Hindlimb muscle (tissue), 1 donor: Measurements from ENCODE around the gene TBCD. TPM values are rescaled to one million over a fixed set of nuclear protein-coding genes. Genes with fewer than 3 reads are reported as not detected.

Source experiments
- DNase-seq: peaks from one replicate; pipeline ENCODE4 v3.0.0-alpha.2; 2013
- polyA plus RNA-seq: library from polyadenylated mRNA; unstranded; fragments of 120-200 nt; gene quantifications from one replicate; pipeline ENCODE4 v1.2.1, GENCODE V29; 2013; ENCODE audit not compliant: insufficient read length

TBCD gene
- polyA plus RNA-seq, 1 donor, result 69.8 TPM

DNA sequence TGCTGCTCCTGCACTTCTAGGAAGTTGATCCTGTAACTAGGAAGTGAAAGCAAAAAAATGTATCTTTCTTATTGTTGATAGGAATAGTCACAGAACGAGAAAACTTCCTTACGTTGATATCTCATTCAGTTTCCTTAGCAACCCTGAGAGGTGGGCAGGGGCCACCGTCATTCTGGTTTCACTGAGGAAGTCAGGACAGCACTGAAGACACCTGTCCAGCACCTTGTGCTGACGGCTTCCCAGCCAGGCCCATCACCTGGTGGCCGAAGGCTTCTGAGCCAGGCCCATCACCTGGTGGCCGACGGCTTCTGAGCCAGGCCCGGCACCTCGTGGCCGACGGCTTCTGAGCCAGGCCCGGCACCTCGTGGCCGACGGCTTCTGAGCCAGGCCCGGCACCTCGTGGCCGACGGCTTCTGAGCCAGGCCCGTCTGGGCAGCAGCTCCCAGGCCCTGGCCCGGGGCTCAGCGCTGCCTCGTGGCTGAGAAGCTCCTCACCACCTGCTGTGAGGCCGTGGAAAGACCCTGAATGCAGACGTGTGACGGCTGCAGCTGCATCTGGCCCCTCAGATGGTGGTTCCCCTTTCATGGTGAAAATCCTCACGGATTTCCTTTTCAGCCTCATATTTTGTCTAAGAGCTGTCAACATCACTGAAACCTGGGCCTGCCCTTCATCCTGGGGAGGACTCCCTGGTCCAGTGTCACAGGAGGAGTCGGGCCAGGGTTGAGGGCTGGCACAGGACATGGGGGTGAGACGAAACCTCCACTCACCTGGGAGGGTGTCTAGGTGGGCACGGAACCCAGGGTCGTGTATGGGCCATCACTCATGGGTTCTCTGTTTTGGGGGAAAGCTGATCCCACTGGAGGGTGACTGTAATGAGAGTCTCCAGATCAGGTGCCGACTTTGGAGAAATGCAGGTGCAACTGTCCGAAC lies 121.0 kb downstream of the TBCD start:
- no peak for DNase-seq

DNA sequence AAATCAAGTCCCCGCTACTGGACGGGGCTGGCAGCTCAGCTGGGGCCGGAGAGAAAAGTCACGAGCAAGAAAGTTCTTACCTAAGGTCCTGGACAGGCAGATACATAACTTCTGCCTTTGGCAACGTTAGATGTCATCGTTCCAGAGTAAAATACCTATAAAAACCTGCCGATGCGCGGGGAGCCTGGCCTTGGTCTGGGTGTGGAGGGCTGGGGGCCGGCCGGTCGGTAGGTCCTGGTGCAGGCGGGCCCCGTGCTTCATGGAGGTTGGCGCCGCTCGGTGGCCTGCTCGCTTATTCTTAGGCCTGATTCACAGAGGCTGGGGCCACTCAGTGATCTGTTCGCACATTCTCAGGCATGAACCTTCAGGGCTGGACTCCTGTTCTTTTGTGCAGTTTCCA lies 121.7 kb downstream of the TBCD start:
- no peak for DNase-seq

DNA sequence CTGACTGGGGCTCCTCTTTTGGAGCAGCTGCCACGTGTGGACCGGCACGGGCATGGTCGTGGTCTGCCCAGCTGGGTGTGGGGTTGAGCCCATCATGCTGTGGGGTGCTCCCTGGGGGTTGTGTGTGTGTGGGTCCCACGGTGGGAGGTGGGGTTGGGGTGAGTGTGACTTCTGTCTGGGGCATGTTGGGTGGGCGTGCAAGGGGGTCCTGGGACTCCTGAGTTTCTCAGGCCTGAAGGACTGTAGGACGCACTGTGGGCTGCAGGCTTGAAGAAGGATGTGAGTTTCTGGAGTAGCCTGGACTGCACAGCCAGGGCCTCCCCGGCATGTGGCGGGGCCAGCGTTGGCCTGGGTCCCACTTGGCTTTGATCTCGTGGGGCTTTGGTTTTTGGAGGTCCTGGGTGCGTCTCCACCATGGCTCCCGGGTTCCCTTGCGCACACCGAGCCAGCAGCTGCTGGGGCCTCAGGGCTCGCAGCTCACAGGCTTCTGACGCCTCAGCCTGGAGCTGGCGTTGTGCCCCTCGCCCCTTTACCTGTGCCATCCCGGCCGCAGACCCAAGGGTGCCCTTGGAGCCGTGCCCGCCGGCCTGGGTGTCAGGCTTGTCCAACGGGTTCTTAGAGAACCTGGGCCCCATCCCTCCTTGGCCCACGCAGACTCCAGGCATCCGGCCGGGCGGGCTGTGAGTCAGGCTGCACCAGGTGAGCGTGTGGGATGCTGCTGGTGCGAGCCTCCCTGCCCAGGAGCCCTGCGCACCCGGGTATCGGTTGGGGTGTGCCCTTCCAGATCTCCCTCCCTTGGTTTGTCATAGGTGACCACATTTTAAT lies 122.4 kb downstream of the TBCD start:
- no peak for DNase-seq

DNA sequence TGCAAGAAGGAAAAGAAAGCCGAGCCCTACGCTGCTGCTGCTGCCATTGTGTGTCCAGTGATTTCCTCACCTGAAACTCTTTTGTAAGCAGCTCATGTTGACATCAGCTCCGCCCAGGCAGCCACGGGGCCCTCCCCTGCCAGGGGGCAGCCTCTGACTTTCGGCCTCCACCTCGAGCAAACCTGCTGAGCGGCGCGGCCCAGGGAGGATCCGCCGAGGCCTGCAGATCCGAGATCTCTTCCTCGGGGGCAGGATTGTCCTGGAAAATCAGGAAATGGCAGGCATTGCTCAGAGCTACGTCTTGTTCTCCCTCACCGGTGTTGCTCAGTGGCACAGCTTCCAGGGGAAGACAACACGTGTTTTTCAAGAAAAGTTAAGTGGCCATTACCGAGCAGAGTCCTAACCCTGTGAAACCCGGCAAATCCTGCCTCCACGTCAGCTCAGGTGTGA lies 123.6 kb downstream of the TBCD start:
- DNase-seq, result no peak

DNA sequence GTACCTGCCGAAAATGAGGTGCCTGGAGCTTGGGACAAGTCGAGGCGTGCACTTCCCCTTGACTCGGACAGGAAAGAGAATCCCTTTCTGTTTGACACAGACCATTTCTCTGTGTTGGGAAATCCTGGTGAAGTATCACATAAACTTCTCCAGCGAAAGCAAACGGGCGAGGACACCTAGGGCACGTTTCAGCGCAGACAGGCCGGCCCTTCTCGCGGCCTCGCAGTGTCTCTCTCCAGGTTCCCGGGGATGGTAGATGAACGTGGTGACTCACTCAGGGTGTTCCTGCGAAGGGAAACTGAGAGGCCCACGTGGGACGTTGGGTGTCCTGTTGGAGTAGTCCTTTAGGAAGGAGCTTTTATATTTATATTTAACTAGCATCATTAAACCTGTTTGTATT lies 124.3 kb downstream of the TBCD start:
- DNase-seq, result no peak

DNA sequence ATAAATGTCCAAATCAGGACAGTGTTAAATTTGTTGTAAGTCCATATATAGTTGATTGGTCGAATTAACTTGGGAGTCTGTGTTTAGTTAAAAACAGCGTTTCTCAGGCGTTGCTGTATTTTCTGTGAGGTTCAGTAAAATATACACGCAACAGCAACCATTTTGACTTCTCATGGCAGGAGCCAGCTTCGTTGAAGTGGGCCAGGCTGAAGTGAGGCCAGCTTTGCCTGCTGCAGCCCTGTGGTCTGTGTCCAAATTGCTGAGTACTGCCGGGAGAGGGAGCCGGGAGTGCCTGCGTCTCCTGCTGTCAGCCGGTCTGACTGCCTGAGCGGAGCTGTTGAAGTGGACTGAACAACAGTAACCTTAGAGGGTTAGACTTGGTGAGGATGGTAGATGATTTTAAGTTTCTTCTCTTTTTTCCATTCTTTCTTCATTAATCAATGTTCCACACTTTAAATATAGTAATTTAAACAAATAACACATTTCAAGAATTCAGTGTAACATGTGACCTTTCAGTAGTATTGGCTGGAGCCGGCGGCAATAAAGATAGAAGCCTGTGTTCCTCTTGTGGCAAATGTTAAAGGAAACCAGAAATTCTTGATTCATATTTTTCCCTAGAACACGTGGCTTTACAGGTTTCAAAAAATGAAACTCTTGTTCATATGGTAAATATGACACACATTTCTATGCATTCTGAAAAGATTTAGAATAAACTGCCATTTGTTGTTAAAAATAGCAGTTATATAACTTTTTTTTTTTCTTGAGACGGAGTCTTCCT lies 124.9 kb downstream of the TBCD start:
- DNase-seq, result peak; percentile 74

DNA sequence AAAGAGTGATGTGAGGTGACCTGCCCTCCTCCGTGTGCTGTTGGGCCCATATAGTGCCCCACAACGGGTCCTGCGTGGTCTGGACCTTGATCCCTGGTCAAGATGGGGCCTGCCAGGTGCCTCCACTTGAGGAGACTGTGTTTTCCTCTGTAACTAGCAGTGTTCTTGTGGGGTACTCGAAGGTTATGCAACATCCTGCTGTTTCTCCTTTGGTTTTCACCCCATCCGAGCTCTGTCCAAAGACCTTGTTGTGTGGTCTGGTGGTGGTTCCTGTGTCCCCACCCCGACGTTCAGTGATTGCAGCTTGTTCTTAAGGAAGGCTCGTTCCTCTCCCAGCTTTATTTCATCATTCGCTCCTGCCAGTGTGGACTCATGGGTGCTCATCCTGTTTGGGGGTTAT lies 126.7 kb downstream of the TBCD start:
- no peak for DNase-seq

DNA sequence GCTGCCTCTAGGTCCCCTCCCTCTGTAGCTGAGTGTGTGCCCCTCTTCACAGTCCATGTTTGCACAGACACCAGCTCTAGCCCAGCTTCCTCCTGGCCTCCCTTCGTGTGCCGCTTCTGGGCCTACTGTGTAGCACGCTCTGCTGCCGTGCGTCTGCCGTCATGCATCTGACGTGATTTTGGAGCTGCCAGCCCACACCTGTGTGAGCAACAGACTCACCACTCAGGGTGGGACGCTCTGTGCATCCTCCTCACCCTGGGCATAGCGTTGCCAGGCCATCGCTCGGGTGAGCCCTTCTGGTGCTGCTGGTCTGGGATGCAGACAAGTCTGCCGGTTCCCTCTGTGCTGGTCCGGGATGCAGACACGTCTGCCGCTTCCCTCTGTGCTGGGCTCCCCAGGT lies 127.4 kb downstream of the TBCD start:
- no peak for DNase-seq

DNA sequence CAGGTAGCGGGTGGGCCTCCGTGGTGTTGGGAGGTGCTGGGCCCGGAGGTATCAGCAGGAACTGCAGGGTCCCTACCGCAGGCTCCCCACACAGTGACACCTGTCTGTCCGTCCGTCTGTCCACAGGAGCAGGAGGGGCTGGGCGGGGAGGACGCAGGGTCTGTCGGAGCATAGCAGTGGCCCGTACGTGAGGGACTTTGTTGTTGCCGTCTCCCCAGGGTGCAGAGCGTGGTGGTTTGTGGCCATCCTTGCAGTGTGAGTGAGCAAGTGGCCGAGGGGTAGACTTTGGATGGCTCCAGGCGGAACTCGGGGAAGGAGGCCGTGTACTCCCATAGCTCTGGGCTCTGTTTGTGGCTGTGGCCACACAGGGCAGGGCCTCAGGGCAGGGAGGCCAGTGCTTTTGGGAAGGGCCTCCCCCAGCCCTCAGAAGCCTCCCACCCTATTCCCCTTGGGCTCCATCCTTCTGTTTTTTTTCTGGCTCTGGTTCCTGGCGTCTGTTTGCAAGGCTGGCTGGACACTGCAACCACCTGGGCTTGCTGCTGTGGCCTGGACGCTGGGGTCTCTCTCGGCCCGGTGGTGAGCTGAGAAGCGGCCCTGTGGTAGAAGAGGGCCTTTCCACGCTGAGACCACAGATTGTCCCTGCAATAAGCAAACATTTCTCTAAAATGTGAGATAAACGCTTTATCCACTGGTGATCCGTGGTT lies 128.9 kb downstream of the TBCD start:
- no peak for DNase-seq

DNA sequence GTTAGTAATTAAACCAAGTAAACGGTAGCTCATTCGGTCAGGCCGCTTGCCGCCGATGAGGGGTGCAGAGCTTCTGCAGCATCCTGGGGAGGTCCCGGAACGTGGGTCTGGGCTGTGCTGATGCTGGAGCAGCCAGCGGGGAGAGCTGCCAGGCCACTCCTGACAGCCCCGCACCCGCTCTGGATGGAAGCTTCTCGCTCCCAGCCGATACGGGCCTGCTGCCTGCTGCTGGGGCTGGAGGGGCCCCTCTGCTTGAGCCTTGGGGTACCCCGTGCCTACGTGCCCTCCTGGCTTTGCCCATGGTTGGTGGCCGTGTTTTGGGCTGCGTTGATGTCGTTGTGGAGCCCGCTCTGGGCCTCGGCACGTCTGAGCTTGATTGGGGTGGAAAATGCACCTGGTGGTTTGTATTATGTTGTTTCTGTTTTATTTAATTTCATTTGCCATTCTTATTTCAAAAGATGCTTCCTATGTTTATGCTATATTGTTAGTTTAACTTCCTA lies 129.5 kb downstream of the TBCD start:
- no peak for DNase-seq

DNA sequence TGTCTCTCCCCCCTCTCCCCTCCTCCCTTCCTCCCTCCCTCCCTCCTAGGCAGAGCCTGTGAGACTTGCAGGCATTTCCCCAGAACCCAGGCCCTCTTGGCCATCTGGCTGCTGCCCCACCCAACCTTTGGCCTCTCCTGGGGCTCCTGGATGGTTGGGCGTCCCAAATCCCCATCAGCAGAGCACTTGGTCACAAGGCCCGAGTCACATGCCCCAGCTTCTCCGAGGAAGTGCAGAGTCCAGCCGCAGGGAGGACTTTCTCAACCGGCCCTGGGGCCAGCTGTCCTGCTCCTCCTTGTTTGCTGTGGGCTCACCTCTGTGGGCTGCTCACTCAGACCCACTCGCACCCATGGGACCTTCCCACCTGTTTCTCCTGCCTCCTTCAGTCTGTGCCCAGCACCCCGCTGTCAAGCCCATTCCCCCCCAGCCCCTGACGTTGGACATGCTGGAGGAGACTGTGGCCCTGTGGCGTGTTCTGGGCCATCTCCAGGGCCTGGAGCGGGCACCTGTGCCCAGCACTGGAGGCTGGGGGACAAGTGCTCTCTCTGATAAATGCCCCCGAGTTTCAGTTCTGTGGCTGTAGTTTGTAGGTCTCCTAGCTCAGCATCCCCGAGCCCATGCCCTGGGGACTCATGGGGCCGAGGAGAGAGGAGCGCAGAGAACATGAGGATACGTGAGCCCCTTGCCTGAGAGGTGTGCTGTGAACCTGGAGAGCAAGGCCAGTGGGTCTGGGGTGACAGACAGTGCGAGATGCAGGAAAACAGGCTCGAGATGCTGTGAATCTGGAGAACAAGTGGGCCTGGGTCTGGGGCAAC lies 130.2 kb downstream of the TBCD start:
- no peak for DNase-seq

DNA sequence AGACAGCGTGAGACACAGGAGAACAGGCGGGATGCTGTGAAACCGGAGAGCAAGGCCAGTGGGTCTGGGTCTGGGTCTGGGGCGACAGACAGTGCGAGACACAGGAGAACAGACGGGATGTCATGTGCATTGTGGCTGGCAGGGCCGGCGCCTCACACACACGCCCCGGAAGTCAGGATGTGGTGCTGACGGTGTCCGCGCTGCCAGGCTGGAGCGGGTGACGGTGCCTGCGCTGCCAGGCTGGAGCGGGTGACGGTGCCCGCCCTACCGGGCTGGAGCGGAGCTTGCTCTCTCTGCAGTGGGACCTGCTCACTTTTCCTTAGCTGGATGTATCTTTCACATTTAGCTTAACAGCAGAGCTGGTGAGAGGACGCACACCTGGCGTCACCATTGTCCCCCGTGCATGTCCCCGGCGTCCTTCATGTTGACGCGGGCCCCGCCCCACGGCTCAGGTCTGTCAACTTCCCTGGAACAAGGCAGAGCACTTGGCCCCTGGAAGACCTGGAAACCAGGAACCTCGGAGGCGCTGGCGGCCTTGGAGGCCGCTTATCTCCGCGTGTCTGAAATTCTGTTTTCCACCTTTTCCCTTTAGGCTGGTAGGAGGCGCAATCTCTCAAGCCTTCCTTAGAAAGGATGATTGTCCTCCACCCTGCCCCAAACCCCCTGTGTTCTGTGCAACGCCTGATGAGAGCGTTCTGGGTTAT lies 131.0 kb downstream of the TBCD start:
- DNase-seq, result no peak

DNA sequence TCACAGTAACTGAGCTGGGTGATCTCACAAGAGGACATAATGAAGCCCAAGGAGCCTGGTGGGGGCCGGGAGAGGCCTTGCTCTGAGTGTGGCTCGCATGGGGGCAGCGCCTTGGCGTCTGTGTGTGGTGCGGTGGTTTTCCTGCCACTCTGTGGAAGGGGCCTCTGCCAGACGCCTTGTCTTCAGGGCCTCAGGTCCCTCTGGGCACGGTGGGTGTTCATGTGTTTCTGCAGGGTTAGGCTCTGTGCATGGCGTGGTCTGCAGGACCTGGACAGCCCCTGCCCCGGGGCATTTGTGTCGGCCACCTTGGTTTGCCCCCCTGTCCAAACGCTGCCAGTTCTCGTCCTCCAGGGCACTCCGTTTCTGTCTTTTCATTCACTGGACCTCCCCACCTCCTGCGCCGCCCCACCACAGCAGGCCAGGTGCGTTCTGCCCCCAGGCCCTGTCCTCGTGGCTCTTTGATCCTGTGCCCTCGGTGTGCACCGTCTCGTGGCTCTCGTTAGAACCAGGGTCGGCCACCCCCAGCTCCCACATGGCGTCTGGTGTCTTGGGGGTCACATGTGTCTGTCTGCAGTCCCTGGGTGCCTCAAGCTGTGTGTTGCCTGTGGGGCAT lies 131.7 kb downstream of the TBCD start:
- no peak for DNase-seq

DNA sequence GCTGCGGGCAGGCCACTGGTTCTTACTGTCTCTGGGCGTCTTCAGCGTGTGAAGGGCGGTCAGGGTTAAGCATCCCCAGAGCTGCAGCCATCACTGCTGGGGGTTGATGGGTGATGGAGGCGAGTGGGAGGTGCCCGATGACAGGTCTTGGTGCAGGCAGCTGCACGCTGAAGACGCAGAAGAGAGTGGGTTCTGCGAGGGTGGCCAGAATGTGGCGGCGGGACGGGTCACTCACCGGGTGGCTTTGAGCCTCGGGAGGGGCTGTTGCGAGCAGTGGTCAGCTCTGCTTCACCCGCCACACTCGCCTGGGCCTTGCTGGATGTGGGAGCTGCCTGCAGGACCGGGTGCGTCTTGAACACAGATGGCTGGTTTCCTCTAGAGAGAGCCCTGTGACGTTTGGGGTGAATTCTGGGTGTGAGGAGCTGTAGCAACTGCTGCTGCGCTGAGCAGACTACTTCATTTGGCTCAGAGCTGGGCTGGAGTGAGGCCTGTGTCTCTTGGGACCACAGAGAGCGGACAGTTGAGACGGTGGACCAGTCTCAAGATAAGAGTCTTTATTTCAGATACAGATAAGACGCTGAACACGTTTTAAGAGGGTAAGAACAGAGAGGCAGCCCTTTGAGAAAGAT lies 132.6 kb downstream of the TBCD start:
- DNase-seq, result no peak

DNA sequence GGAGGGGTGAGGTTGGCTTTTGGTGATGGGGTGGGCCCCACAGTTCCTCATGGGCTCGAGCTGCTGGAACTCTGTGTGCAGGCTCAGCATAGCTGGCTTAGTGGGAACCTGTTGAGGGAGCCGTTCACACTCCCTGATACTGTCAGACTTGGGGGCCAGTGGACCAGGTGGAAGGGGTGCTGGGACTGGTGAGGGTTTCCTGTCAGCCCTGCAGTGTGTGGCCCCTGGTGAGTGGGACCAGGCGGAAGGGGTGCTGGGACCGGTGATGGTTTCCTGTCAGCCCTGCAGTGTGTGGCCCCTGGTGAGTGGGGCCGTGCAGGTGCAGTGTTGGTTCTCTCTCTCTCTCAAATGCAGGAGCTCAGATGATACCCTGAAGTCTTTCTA lies 133.1 kb downstream of the TBCD start:
- DNase-seq, result no peak

DNA sequence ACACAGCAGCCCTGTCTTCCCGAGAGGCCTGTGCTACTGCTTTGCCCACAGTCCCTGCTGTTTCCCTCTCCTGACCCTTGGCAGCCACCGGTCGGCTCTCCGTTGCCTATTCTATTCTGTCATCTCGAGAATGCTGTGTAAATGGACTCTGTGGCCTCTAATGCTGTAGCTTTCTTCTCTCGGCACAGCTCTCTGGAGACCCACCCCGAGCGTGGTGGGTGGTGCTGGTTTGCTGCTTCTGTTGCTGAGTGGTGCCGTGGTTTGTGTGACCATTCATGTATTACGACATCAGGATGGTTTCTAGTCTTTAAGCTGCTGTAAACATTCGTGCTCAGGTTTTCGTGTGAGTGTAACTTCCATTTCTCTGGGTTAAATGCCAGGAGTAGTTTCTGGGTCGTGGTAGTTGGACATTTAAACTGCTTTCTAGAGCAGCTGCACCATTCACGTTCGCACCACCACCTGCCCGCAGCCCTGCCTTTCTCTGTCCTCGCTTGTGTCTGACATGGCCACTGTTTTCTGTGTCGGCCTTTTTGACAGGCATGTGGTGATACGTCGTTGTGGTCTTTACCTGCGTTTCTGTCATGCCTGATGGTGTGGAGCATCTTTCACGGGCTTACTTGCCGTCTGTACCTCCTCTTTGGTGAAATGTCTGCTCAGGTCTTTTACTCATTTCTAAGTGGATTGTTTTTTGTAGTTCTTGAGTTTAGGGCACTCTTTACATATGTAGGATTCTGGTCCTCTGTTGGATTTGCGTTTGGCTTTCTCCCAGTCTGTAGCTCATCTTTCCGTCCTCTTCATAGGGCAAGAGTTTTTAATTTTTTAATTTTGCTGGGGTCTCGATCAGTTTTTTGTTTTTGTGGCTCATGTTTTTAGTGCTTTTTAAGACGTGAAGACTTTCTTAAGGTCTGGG lies 135.6 kb downstream of the TBCD start:
- DNase-seq, result no peak

DNA sequence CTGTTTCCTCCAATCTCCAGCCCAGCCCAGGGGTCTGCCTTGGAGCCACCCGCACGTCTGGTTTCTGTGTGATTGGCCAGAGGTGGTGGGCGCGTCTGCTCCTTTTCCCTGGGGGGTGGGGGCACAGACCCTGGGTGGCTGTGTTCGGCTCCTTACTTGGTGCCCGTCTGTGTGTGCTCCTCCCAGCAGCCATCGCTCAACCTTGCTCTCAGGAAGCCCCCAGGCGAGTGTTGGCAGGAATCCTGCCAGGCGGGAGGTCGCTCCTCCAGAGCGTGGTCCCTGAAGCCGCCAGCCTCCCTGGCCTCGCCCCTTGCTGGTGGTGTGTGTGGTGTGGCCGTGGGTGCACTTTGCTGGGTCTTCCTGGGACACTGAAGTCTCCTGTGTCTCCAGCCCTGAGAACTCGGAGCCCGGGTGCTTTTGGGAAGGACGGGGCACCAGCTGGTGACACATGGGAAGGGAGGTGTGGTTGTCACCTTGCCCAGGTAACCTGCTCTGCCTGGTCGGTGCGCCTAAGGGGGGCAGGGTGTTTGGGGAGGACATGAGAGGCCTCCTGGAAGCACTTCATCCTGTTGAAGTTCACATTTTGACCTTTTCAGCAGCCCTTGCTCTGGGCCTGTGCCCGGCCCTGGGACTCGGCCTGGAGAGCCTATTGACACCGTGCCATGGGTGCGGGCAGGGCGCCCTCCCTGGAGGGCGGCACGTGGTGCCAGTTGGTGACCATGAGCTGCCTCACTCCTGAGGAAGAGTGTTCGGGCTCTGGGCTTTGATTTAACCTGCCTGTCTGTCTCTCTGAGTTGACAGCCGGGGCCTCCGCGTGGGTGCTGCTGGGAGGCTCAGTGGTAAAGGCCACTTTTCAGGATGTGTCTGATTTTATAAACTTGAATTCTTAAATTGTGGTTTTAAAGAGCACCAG lies 137.0 kb downstream of the TBCD start:
- DNase-seq, result no peak
